MCF 10A (cell line): ENCODE measurements around the gene HSPA4. TPM values are rescaled to one million over a fixed set of nuclear protein-coding genes. Genes with fewer than 3 reads are reported as not detected.

Experiments
- BruUV-seq: library from RNA; stranded (reverse); fragments of 400-500 nt; replicated peaks from 2 replicates; lab custom pipeline; 2021; lab: Mats Ljungman, UMichigan
- CTCF ChIA-PET: fragments of 300-600 bp; sonication (Branson Sonifier 250); formaldehyde crosslinking; extraction: SDS; loops from one replicate; lab custom pipeline; 2021; ENCODE audit warnings: antibody characterized with exemption, inconsistent platforms; lab: Yijun Ruan, JAX
- POLR2A ChIA-PET: fragments of 300-600, 350-650 bp; sonication (Branson Sonifier 250); formaldehyde crosslinking; extraction: SDS; loops from one replicate; lab custom pipeline; 2020; ENCODE audit warnings: antibody characterized with exemption, inconsistent platforms; lab: Yijun Ruan, JAX
- DNase-seq: peaks from one replicate; pipeline ENCODE4 v3.0.0-alpha.2; 2018; ENCODE audit not compliant: unreplicated experiment
- H3K27ac Mint-ChIP-seq: one replicate; pipeline ENCODE4 v1.8.0; 2022; ENCODE audit warnings: mild to moderate bottlenecking, low read depth, mixed read lengths; ENCODE audit not compliant: unreplicated experiment
- H3K27me3 Mint-ChIP-seq: one replicate; pipeline ENCODE4 v1.8.0; 2022; ENCODE audit warnings: mixed read lengths; ENCODE audit not compliant: insufficient read depth, unreplicated experiment
- H3K36me3 Mint-ChIP-seq: one replicate; pipeline ENCODE4 v1.8.0; 2022; ENCODE audit warnings: mild to moderate bottlenecking, moderate library complexity, mixed read lengths; ENCODE audit not compliant: insufficient read depth, unreplicated experiment
- H3K4me1 Mint-ChIP-seq: one replicate; pipeline ENCODE4 v1.8.0; 2022; ENCODE audit warnings: mixed read lengths; ENCODE audit not compliant: insufficient read depth, unreplicated experiment
- H3K4me3 Mint-ChIP-seq: one replicate; pipeline ENCODE4 v1.8.0; 2022; ENCODE audit warnings: mild to moderate bottlenecking, moderate library complexity, mixed read lengths; ENCODE audit not compliant: unreplicated experiment
- H3K9me3 Mint-ChIP-seq: one replicate; pipeline ENCODE4 v1.8.0; 2022; ENCODE audit warnings: mixed read lengths; ENCODE audit not compliant: unreplicated experiment
- CTCF ChIP-seq: fragments of 200-600 bp; IDR thresholded peaks from one replicate; pipeline ENCODE4 v1.8.0; 2022; ENCODE audit warnings: antibody characterized with exemption, mild to moderate bottlenecking; ENCODE audit not compliant: unreplicated experiment
- intact Hi-C: fragments of 100-400 bp; cut with micrococcal nuclease; formaldehyde crosslinking; loops from 2 replicates; pipeline ENCODE4 v1.14.1; 2022
- total RNA-seq: library from RNA; stranded (reverse); gene quantifications from 2 replicates; pipeline ENCODE4 v1.2.3, GENCODE V29; 2022

The HSPA4 gene
- total RNA-seq, 1 experiment from 2014 or later: 218 TPM

DNA sequence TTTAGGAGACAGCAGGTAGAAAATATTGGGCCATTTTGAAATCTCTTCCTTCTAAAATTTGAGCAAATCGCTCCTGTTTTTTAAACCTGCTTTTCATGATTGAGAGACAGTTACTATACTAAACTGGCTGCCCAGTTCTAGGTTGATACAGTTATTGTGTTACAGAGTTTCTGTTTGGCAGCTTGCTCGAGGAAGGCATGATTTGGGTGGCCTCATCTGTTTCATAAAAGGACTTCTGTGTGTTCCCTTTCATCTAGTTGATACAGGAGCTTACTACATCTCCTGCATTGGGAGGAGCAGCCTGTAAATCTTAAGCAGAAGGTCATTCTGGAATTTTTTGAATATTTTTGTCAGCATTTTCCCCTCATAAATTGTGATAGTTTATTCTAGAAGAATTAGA lies 14.2 kb downstream of the HSPA4 start:
- H3K9me3 Mint-ChIP-seq: no peaks in the 10 kb centered on the region
- intact Hi-C loops: no loop called here
- peaks cover 56% of the 10 kb centered on the region for H3K36me3 Mint-ChIP-seq
- BruUV-seq: no TSS peak
- CTCF ChIA-PET: no interaction called here
- no peak for DNase-seq
- POLR2A ChIA-PET: interaction anchor here (0.5 to 0.7 kb wide), 2 partner anchors 14 to 103 kb away, joined by 3 to 4 read pairs; partner anchors contain the start of gene HSPA4
- H3K4me3 Mint-ChIP-seq: no peak overlapping the region
- peaks cover 21% of the 10 kb centered on the region for H3K4me1 Mint-ChIP-seq
- no peak for TF ChIP-seq CTCF
- H3K27ac Mint-ChIP-seq: no peak overlapping the region
- no peaks in the 10 kb centered on the region for H3K27me3 Mint-ChIP-seq

DNA sequence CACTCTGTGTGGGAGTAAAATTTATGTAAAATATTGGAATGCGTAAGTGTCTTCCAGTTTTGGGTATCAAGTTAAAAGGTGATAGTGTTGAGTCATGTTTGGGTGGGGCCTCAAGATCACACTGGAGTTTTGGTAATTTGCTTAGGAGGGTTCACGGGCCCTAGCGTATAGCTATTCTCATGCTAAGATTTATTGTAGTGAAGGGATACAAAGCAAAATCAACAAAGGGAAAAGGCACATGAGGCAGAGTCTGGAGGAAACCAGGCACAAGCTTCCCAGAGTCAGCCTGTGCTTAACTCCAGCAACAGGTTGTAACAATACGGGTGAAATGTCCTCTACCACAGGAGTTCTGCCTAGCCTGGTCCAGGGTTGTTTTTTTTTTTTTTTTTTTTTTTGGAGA lies 20.2 kb downstream of the HSPA4 start:
- Mint-ChIP-seq H3K27ac (peak overlapping the region; percentile 41), H3K4me1 (peaks cover 8% of the 10 kb centered on the region), H3K9me3 (no peaks in the 10 kb centered on the region), H3K27me3 (no peaks in the 10 kb centered on the region), H3K4me3 (no peak overlapping the region), H3K36me3 (peaks cover 96% of the 10 kb centered on the region)
- CTCF ChIA-PET: interaction anchor here (0.6 to 0.9 kb wide), 6 partner anchors 9 to 1427 kb away, joined by 3 to 6 read pairs (median 4); no protein-coding TSS in a partner anchor
- intact Hi-C loops: no loop called here
- POLR2A ChIA-PET: interaction anchor here (0.6 to 1.6 kb wide), 3 partner anchors 19 to 647 kb away, joined by 3 to 5 read pairs (median 4); partner anchors contain the start of gene HSPA4
- BruUV-seq: no TSS peak
- TF ChIP-seq CTCF: no peak
- DNase-seq: peak; percentile 36

GRCh38 chr5:133075572-133076536 lies 24.0 kb downstream of the HSPA4 start:
- no peak for TF ChIP-seq CTCF
- H3K4me1 Mint-ChIP-seq: peaks cover 11% of the 10 kb centered on the region
- intact Hi-C loops: no loop called here
- H3K4me3 Mint-ChIP-seq: no peak overlapping the region
- H3K27me3 Mint-ChIP-seq: no peaks in the 10 kb centered on the region
- CTCF ChIA-PET: interaction anchor here (0.7 to 1.8 kb wide), 5 partner anchors 10 to 808 kb away, joined by 3 to 6 read pairs (median 3); no protein-coding TSS in a partner anchor
- DNase-seq: no peak
- peak overlapping the region; percentile 2 for H3K27ac Mint-ChIP-seq
- no peaks in the 10 kb centered on the region for H3K9me3 Mint-ChIP-seq
- POLR2A ChIA-PET: interaction anchor here (0.6 to 1.3 kb wide), 4 partner anchors 10 to 24 kb away, joined by 3 to 6 read pairs (median 4); partner anchors contain the start of gene HSPA4
- BruUV-seq: no TSS peak
- H3K36me3 Mint-ChIP-seq: peaks cover 95% of the 10 kb centered on the region

DNA sequence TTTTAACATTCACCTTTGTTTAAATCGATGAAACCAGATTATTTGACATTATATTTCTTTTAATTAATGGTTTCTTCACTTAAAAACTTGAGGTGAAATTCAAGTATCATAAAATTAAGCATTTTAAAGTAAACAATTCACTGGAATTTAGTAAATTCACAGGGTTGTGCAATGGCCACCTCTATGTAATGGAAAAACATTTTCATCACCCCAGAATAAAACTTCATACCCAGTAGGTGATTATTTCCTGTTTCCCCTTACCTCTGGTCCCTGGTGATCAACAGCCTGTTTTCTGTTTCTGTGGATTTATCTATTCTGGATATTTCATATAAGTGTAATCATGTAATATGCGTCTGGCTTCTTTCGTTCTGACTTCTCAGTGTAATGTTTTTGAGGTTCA lies 27.2 kb downstream of the HSPA4 start:
- no peak for DNase-seq
- ChIA-PET POLR2A (interaction anchor here (0.8 to 1.5 kb wide), 7 partner anchors 9 to 120 kb away, joined by 3 to 9 read pairs (median 6); partner anchors contain the start of genes AFF4 and HSPA4), CTCF (interaction anchor here (1.0 to 2.2 kb wide), 3 partner anchors 9 to 141 kb away, joined by 3 to 8 read pairs (median 7); no protein-coding TSS in a partner anchor)
- Mint-ChIP-seq H3K27ac (no peak overlapping the region), H3K4me1 (peaks cover 6% of the 10 kb centered on the region), H3K9me3 (no peaks in the 10 kb centered on the region), H3K36me3 (peaks cover 94% of the 10 kb centered on the region), H3K27me3 (no peaks in the 10 kb centered on the region), H3K4me3 (no peak overlapping the region)
- no peak for TF ChIP-seq CTCF
- no TSS peak for BruUV-seq
- intact Hi-C loops: no loop called here
